NCI-H1436 treated with DMSO at 0.1 percent for 48 hours (cell line): ENCODE data around the gene ECEL1.
"Not testable (repeated sequence)": the region's sequence is repeated elsewhere in the genome, so short reads cannot be mapped to it uniquely, and the experiment has no call there.

Source experiments
- DNase-seq: peaks from one replicate; lab custom pipeline; 2025; lab: John Stamatoyannopoulos, UW

Gene ECEL1

DNA sequence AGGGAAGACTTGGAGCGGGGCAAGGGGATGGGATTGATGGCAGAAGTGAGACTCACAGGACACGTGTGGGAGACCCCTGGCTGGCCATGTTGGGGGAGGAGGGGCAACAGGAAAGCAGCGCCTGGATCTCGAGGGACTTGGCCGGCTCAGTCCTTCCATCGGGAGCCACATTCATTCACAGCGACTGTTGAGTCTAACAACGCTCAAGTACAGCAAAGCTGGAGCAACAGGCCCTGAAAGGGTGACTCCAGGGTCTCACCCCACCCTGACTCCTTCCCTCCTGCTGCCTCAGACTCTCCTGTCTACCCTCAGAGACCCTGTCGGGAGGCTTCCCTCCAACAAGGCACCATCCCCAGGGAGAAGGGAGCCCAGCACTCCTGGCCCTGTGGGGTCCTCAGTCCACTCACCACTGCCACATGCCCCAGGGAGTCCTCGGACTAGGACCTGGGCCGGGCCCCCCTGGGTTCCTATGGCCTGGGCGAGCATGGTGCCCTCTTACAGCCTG is 46.4 kb downstream of the ECEL1 start:
- DNase-seq = no peak

DNA sequence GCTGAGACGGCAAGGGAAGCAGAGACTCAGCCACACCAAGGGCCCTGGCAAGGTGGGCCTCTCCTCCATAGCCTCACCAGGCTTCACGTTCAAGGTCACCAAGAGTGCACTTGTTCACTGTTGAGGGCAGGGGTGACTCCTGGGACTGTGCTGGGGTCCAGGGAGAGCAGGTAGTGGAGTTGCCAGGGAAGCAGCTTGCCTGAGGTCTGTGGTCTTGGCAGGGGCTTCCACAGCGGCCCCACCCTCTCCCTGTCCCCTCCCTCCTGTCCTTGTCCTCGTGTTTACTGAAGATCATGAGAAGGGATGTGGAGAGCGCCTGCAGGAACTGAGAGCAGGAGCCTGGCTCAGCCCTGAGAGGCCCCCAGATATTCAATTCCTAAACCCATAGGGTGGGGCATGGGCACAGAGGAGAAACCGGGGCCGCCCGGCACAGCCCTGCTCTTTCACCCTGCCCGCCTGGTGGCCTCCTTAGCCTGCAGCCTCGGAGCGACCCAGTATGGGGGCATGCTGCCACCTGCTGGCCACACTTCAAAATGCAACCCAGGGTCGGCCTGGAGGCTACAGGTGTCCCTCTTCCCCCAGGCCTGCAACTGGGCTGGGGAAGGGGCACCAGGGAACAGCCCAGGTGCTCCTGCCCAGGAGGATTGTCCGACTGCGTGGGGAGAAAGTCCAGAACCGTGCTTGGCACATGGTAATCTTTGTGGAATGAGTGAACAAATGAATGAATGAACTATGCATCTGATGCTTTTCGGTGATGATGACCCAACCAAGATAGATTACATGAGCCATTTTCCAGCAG is 47.2 kb downstream of the ECEL1 start:
- DNase-seq = not testable (repeated sequence)

DNA sequence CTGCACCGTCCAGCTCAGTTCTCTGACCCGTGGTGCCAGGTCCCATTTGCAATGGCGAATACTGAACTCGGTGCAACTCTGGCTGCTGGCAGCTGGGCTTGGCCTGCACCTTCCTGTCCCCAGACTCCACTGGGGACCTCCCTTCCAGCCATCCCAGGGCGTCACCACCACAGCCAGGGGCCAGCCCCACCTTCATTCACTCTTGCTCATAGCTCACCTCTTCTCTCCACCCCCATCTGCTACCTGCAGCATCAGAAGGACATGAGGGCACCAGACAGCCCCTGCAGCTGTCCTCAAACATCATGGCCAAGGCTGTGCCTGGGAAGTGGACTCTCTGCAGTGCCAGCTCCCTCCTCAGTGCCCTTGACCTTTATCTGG is 47.9 kb downstream of the ECEL1 start:
- DNase-seq = no peak

DNA sequence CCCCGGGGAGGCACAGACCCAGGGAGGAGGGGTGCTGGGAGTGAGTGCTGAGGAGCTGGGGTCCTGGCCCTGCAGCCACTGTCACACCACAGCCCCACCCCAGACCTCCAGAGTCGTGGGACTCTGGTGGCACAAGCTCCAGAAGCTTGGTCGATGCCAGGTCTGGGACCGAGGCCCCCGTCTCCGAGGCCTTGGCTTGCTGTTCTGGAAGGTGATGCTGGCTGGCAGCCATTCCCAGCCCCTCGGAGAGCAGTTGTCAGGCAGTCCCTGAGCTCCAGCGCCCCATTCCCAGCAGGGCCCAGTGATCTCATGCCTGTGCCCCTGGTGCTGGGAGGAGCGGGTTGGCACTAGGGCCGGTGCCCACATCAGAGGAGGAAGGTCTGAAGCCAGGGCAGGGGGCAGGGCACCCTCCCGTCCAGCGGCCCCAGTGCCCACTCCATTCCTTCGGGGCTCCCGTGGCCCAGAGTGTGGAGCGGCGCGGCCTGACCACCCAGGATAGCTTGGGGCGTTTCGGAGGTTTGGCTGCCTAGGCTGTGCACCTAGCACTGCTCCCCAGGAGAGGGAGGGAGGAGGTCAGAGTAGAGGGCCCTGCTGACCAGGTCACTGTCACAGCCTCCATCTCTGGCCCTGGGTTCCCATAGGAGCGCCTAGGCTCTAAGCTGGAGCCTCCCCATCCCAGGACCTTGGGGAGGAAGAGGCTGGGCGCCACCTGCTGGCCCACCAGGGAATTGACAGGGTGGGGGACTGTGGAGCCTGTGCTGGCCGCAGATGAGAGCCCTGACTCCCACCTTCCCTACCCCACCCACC is 48.5 kb downstream of the ECEL1 start:
- DNase-seq = no peak

DNA sequence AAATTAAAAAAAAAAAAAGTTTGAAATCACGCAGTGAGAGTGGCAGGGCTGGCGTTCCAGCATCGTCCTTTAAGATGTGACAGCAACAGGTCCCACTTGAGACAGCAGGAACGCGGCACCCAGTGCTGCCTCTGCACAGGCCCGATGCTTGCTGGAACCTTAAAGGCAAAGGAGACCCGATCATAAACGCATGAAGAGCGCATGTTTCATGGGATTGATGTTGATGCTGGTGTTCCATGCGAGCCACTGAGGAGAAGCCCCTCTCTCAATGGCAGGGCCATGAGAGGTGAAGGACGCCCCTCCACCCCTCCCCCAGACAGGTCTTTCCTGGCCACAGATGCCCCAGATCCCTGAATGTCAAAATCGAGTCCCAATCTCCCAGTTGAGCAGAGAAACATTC is 49.5 kb downstream of the ECEL1 start:
- no peak for DNase-seq

DNA sequence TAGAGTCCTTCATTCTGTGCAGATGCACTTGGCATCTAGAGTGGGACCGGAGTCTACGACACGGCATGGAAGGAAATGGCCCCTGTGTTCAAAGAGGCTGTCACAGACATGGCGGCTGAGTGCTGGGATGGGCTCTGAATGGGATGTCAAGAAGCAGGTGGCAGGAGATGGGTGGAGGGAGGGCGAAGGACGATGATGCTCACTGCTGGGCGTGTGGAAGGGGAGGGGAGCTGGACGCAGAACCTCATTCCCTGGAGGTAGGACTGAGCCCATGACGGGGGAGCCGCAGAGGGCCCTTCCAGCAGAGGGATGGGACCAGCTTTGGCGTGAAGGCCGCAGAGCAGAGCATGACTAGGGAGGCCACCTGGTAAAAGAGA is 50.5 kb downstream of the ECEL1 start:
- no peak for DNase-seq

DNA sequence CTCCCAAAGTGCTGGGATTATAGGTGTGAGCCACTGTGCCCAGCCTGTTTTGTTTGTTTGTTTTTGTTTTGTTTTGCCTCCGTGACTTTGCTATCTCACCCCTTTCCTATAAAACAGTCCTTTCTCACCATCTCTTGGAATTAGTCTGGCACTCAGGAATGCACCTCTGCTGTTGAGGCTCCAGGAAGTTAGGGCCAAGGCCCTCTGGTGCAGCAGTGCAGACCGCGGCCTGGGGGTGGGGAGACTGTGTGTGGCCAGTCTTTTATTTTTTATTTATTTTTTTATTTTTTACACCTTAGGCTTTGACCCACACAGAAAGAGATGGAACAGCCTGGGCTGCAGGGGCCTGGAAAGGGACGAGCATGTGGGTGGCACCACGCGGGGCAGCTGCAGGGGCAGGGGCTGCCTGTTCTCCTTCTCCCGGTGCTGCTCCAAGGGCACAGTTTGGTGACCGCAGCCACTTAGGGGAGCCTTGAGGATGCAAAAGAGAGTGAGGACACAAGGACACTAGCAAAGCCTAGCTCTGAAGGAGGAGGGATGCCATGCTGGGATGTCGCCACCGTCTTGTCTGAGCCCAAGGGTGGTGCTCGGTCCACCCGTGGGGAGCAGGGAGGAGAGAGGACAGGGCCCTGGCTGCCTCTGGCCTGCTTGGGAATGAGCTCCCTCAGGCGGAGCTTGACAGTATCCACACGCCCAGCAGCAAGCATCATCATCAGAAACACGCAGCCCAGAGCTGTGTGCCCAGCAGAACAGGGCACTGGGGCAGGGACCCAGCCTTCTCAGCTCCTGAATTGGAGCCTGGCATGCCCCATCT is 51.0 kb downstream of the ECEL1 start:
- DNase-seq = no peak

DNA sequence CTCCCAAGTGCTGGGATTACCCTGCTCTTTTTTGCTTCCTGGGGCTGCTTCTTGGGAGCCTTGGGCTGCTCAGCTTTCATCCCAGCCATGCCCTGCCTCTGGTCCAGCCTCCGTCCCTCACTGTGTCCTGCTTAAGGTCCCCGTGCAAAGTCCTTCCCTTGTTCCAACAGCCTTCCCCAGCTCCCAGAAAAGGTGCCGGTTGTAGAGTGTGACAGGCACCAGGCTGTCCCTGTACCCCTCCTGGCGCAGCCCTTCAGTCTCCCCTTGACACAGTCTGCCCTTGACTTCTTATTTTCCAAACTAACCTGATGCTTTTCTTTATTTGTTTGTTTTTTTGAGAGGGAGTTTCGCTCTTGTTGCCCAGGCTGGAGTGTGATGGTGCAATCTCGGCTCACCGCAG is 51.8 kb downstream of the ECEL1 start:
- DNase-seq = no peak

DNA sequence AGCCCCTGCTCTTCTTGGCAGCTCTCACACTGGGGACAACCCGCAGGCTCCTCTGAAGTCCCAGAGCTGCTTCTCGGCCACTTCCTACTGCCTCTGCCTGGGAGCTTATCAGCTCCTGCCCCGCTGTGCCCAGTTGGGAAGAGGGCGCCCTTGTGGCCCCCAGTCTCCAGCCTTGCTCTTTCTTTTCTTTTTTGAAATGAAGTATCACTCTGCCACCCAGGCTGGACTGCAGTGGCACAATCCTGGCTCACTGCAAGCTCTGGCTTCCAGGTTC is 52.3 kb downstream of the ECEL1 start:
- no peak for DNase-seq

DNA sequence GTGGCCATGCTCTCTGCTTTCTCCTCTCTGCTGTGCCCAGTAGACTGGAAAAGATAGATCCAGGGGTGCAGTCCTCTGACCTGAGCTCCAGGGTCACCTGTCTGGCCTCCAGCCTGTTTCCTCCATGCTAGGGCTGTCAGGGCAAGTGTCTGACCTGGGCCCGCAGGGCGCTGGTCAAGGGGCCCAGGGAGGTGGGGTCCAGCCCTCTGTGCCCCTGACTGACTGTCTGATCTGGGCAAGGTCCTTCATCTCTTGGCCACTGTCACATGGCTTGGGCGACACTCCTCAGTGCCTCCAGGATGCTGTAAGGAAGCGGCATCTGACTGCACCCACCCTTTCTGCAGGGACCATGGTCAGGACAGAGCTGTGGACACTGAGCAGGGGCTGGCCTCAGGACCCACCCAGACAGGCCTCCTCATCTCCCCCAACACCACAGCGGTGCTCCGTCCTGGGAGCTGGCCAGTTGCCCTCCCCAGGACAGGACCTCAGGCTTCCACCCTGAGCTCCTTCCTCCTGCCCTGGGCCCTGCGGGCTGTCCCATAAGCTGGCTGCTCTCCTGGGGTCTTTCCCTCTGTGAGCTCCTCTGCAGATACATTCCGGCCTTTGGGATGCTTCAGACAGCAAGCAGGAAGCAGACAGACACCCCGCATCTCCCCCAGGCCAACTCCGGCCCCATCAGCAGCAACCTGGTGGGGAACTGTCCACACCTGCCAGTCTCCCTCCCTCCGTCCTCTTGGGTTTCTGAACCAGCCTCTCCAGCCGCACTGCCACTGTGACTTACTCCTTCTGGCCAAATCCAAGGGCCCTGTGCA is 52.9 kb downstream of the ECEL1 start:
- DNase-seq = no peak

DNA sequence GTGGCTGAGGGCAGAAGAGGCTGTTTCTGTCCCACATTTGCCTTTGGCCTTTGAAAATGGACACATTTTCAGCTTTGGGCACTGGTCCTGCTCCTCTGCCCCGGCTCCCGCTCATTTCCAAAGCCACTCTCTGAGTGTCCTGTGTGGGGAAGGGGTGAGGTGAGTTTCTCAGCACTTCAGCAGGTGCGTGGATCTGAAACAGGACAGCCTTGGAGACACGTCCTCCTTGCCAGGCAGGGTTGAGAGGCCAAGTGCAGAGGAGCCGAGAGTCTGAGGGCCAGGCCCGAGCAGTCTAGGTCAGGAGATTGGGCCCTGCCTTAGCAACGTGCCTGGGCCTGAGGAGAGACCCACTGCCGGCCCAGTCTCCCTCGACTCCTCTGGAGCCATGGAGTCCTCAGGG is 53.5 kb downstream of the ECEL1 start:
- no peak for DNase-seq

DNA sequence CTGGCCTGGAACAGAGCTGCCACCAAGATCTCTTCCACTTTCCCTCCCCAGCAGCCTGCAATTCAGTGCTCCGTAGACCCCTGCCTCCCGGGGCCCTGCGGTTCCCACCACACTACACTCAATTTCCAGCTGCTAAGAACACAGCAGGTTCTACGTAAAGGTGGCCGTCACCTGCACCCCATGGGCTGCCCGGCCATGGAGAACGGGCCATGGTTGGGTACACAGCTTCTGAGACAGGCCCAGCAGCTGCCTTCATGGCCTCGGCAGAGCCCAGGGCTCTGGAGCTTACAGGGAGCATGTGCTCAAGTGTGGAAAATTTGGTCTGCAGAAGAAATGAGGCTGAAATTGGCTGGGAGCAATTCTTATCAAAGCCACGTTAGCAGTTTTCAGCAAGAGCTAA is 54.0 kb downstream of the ECEL1 start:
- not testable (repeated sequence) for DNase-seq

DNA sequence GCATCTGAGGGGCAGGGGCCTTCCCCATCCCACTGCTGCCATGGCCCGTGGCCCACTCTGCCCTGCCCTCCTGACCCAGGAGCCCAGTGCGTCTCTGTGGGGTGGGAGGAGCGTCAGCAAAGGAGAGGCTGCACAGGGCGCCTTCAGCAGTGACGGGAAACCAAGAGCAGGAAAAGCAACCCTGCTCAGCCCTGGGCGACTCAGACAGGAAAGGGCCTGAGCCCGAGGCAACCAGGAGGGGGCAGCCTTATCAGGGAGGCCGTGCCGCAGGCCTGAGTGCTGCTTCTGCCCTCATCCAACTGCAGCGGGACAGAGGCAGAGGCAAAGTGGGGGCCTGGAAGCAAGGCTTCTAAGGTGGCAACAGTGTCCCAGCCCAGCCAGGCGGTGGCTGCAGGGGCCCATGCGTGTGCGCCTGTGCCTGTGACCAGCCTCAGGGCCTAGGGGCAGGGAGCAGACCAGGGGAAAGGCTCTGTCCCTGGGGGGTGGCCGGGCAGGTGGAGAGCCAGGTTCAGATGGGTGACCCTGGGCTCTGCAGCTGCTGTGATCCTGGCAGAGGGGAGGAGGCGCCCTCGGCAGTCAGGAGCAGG is 54.9 kb downstream of the ECEL1 start:
- DNase-seq = no peak

DNA sequence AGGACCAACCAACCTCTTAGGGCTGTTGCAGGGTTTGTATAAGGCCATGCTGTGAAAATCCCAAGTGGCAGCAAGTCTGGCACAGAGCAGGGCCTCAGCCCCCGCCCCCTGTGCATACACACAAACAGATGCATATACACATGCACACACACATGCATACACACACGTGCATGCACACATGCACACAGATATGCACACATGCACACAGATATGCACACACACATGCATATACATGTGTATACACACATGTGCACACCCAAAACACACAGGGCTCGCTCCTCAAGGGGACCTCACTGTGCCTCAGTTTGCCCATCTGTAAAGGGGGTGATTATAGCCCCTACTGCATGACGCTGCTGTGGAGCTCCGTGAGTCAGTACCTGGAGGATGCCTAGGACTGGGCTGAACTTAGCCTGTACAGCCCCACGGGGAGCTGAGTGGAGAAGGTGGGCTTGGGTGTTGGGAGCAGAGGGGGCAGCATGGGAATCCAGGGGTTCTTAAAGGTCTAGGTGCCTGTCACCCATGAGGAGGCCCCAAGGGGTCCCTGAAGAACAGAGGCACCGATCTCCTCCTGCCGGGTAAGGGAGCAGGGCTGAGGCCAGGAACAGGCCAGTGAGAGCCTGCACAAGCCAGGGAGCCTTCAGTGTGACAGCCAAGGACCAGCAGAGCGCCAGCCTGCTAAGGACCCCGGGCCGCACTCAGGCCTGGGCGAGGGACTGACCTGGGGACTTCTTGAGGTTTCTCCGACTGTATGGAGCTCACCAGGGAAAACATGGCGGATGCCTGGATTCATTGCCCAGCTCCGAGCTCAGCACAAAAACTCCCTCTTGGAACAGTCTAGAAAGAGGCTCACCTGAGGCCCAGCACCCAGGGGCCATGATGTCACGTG is 55.7 kb downstream of the ECEL1 start:
- DNase-seq = no peak
